GM18519 (cell line): Measurements from ENCODE around the gene IL23R.
"Not testable (repeated sequence)": the region's sequence is repeated elsewhere in the genome, so short reads cannot be mapped to it uniquely, and the experiment has no call there.

ENCODE experiments used
- ATAC-seq: cut with Tn5 transposase; IDR thresholded peaks from one replicate; pipeline ENCODE4 v1.9.1; 2021; ENCODE audit warnings: mild to moderate bottlenecking, moderate library complexity; ENCODE audit not compliant: unreplicated experiment, low FRiP score

Gene IL23R

GRCh38 chr1:67147973-67148372, 18.3 kb upstream of the IL23R start:
- not testable (repeated sequence) for ATAC-seq

- peak; percentile 12 for ATAC-seq
These were observed 17.6 kb upstream of the IL23R start for GRCh38 chr1:67148516-67149178.

GRCh38 chr1:67149179-67149770, 17.0 kb upstream of the IL23R start:
- peak; percentile 91 for ATAC-seq

GRCh38 chr1:67150931-67151330, 15.3 kb upstream of the IL23R start:
- ATAC-seq, result no peak

GRCh38 chr1:67158401-67158800, 7.9 kb upstream of the IL23R start:
- ATAC-seq, result no peak

- ATAC-seq, result no peak
These were observed 7.0 kb upstream of the IL23R start for GRCh38 chr1:67159233-67159632.

GRCh38 chr1:67162954-67163353, 3.3 kb upstream of the IL23R start:
- no peak for ATAC-seq

GRCh38 chr1:67165468-67166041, 699 bp upstream of the IL23R start:
- no peak for ATAC-seq

GRCh38 chr1:67169496-67169895, 3.2 kb downstream of the IL23R start:
- ATAC-seq, result no peak

GRCh38 chr1:67169932-67170331, 3.7 kb downstream of the IL23R start:
- no peak for ATAC-seq

- ATAC-seq, result no peak
These were observed 4.7 kb downstream of the IL23R start for GRCh38 chr1:67170751-67171573.

GRCh38 chr1:67171574-67171955, 5.3 kb downstream of the IL23R start:
- ATAC-seq, result no peak

- no peak for ATAC-seq
These were observed 5.7 kb downstream of the IL23R start for GRCh38 chr1:67171978-67172377.

GRCh38 chr1:67173988-67174387, 7.7 kb downstream of the IL23R start:
- no peak for ATAC-seq

- peak; percentile 49 for ATAC-seq
These were observed 8.5 kb downstream of the IL23R start for GRCh38 chr1:67174716-67175284.

- no peak for ATAC-seq
These were observed 9.4 kb downstream of the IL23R start for GRCh38 chr1:67175530-67176087.

- ATAC-seq, result no peak
These were observed 18.7 kb downstream of the IL23R start for GRCh38 chr1:67184838-67185421.

- no peak for ATAC-seq
These were observed 21.9 kb downstream of the IL23R start for GRCh38 chr1:67188137-67188536.

- no peak for ATAC-seq
These were observed 23.7 kb downstream of the IL23R start for GRCh38 chr1:67189953-67190352.

- ATAC-seq, result no peak
These were observed 24.2 kb downstream of the IL23R start for GRCh38 chr1:67190410-67190809.
